ENCODE data around the gene DNM3. TPM values are rescaled to one million over a fixed set of nuclear protein-coding genes. Genes with fewer than 3 reads are reported as not detected.

Gene DNM3
- total RNA-seq, 1 experiment from 2014 or later, result 2.7 TPM

- H4K91ac ChIP-seq (ENCODE audit: insufficient read length, low read depth, low read length), result no peak overlapping the region
- Mint-ChIP-seq H3K4me3 (no peak overlapping the region), H3K9me3 (no peaks in the 10 kb centered on the region), H3K4me1 (no peaks in the 10 kb centered on the region), H3K27ac (no peak overlapping the region), H3K36me3 (ENCODE audit: insufficient read depth in 1 of 3, low read depth in 3 of 3) (no peaks in the 10 kb centered on the region), H3K27me3 (ENCODE audit: low read depth) (no peaks in the 10 kb centered on the region)
- no peak overlapping the region for H3K4me2 ChIP-seq (ENCODE audit: insufficient read depth, insufficient read length, low read length)
- H3K27me3 ChIP-seq (ENCODE audit: insufficient read depth, low read length), result no peaks in the 10 kb centered on the region
- H3K4me1 ChIP-seq (ENCODE audit: insufficient read depth, low read length), result no peaks in the 10 kb centered on the region
- H2AK5ac ChIP-seq (ENCODE audit: insufficient read length, low read length), result no peak overlapping the region
- H4K20me1 ChIP-seq (ENCODE audit: control insufficient read depth, insufficient read depth, insufficient read length), result no peaks in the 10 kb centered on the region
- no peak overlapping the region for H2BK12ac ChIP-seq (ENCODE audit: insufficient read length, low read depth, low read length)
- no peak overlapping the region for H3T11ph ChIP-seq (ENCODE audit: low read length)
- no peak overlapping the region for H2AFZ ChIP-seq (ENCODE audit: low read length)
- H3K56ac ChIP-seq (ENCODE audit: insufficient read length, low read depth, low read length), result no peak overlapping the region
- no CpG with 5 or more reads among the region's 2 CpGs for WGBS (ENCODE audit: extremely low coverage, insufficient read length, low lambda C conversion rate)
- no peak overlapping the region for H3K27ac ChIP-seq (ENCODE audit: insufficient read length, low read depth, low read length)
- H4K8ac ChIP-seq (replicated peaks; ENCODE audit: insufficient read length, low read depth, low read length), result no peak overlapping the region
- H2BK15ac ChIP-seq (ENCODE audit: low read depth, low read length), result no peak overlapping the region
- DNase-seq, result no peak
- H2BK5ac ChIP-seq (ENCODE audit: insufficient read length, low read length), result no peak overlapping the region
- H3K23ac ChIP-seq (ENCODE audit: insufficient read length, low read depth, low read length), result no peak overlapping the region
- no peaks in the 10 kb centered on the region for H3K79me1 ChIP-seq (ENCODE audit: insufficient read depth, low read depth, low read length, poor library complexity, severe bottlenecking)
- H2BK120ac ChIP-seq (ENCODE audit: low read depth, low read length, poor library complexity, severe bottlenecking), result no peak overlapping the region
- no peaks in the 10 kb centered on the region for H3K79me2 ChIP-seq (ENCODE audit: insufficient read depth, low read length)
- no peak overlapping the region for H4K5ac ChIP-seq (ENCODE audit: insufficient read length, low read depth, low read length)
- no peaks in the 10 kb centered on the region for H3K23me2 ChIP-seq (ENCODE audit: insufficient read length, low read depth, low read length, poor library complexity, severe bottlenecking)
- no peak overlapping the region for H3K18ac ChIP-seq (ENCODE audit: insufficient read length, low read depth, low read length)
- H3K4ac ChIP-seq (ENCODE audit: low read depth, low read length), result no peak overlapping the region
- no peaks in the 10 kb centered on the region for H3K9me3 ChIP-seq (ENCODE audit: control insufficient read depth, low read depth, low read length)
- TF ChIP-seq CTCF (conservative IDR thresholded peaks at IDR 0.05), result no peak
- no peak overlapping the region for H3K14ac ChIP-seq (ENCODE audit: insufficient read depth, low read length)
- no peak overlapping the region for H3K9ac ChIP-seq (ENCODE audit: extremely low read depth, insufficient read length, low read length)
- no peak overlapping the region for H2BK20ac ChIP-seq (ENCODE audit: low read depth, low read length, poor library complexity, severe bottlenecking)
Measured at GRCh38 chr1:172162236-172162635, 320.9 kb downstream of the DNM3 start.
